GM11168 (cell line): ENCODE measurements around the gene BARHL1.

Experiments
- in situ Hi-C: fragments of 300-500 bp; cut with MboI; formaldehyde crosslinking; loops from one replicate; pipeline ENCODE4 v1.12.0; 2022; ENCODE audit warnings: low sequenced_read_pairs; ENCODE audit not compliant: unreplicated experiment

Gene BARHL1

DNA sequence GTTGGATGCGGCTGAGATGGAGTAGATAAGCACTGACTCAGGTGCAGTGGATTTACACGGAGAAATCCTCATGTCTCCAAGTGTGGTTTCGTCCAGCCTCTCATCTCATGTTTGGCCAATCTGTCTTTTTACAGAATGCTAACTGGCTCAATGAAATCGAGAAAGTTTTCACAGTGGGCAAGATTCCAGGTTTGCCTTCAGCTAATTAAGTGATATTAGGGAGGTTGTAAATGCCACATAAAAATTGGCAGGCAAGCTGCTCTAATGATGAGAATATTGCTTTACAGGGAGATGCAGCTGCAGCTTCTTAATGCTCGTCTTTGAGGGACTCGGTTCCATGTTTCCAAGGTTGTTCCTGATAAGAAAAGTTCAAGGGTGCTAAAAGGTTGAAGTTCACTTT lies 23.7 kb downstream of the BARHL1 start:
- in situ Hi-C loops = no loop called here

DNA sequence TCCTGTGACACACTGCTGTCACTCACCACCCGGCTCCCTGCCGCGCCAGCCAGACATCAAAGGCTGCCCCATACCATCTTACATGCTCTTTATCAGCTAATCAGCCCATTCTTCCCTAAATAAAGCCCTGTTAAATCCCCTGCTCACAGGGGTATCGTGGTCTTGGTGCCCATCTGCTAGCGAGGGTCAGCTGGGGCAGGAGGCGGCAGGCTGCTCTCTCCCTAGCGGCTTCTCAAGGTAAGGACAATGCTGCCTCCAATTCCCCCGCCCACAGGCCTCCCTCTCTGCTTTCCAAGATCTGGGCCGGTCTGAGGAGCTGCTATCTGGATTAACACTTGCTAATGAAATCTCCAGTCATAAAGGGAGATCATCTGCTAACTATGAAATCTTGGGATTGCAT lies 26.8 kb downstream of the BARHL1 start:
- in situ Hi-C loops = no loop called here

DNA sequence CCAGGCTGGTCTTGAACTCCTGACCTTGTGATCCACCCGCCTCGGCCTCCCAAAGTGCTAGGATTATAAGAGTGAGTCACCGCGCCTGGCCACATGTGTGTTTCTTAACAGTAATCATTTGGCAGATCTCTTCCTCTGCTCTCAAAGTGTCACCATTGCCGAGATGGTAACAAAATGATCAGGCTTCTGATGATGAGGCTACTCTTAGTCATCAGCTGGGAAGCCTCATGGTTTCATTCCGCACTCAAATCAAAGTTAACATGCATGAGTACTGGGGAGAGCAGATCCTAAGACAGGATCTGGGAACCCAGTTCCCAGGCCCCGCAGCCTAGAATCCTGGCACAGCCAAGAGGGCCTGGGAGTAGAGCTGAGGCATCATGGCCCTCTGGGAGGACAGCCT lies 27.4 kb downstream of the BARHL1 start:
- in situ Hi-C loops = no loop called here

DNA sequence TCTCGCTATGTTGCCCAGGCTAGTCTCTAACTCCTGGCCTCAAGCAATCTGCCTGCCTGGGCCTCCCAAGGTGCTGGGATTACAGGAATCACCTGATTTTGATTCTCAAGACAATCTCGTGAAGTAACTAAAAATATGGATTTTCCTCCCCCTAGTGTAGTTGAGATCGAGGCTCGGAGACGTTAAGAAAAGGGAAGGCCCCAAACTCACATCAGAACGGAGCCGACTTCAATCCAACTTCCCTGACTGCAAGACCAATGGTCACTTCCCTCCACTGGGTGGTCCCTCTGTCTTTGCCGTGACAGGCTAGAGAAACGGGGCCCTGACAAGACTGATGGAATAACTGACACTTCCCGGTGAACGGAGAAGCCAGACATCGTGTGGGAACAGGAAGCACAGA lies 28.3 kb downstream of the BARHL1 start:
- in situ Hi-C loops = no loop called here

DNA sequence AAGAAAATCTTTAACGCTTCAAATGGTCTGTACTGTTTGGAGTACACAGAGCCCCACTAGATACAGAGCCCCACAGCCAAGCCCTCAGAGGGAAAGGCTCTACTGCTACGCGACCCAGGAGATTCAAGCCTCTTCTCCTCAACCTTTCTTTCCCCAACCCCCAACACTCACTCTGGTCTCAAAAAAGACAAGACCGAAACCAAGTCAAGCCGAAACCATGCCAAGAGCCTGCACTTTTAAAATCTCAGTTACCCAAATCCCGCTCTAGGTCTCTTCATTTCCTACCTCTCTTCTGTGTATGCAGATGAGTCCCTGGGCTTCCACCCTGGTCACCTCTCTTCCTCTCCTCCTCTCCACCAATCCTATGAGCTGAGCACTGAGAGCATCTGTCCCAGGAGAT lies 31.9 kb downstream of the BARHL1 start:
- in situ Hi-C loops = no loop called here

DNA sequence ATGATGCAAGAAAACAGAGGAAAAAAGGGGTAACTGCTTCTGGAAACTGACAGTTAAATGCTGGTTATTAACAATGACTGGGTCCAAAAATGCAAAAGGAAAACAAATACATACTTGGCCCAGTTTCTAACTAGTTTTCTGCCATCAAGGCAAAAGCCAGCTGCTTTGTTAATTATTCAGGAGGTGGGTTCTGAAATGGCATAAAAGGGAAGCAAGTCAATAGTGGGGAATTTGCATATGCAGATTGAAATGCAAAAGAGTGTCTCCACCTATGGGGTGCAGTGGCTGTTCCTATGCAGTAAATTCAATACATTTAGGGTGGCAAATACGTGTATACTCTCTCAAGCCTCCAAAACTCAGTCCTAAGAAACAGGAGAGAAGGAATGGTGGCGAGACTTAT lies 33.4 kb downstream of the BARHL1 start:
- in situ Hi-C loops = no loop called here

DNA sequence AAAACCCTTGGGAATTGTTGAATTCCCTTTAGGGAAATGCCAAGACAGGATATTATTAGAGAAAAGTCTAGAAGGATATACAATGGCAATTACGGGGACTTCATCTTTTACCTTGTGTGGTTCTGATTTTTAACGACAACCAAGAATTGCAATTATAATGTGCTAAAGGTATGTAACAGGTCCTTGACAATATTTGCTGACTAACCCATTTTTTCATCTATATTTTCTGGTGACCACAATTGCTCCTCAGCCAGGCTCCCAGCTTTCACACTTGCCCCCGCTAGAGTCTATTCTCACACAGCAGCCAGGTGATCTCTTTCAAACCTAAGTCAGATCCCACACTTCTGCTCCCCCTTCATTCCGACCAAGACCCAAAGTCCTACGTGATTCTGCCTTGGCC lies 34.3 kb downstream of the BARHL1 start:
- in situ Hi-C loops = no loop called here

DNA sequence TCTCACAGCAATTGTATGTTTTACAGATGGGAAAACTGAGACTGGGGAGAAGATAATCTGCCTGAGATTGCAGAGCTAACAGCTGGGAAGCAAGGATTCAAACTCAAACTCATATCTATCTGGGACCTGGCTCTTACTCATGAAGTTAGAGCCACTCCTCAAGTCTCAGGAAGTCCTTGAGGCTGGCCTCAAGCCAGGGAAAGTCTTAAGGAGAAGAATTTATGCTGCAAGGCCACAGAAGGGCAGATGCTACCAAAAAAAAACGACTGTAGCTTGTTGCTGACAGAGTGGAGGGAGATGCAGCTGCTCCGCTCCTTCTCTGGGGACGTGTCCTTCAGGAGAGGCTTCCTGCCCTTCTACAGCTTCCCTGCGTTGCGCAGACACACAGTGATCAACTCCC lies 39.8 kb downstream of the BARHL1 start:
- in situ Hi-C loops = no loop called here

DNA sequence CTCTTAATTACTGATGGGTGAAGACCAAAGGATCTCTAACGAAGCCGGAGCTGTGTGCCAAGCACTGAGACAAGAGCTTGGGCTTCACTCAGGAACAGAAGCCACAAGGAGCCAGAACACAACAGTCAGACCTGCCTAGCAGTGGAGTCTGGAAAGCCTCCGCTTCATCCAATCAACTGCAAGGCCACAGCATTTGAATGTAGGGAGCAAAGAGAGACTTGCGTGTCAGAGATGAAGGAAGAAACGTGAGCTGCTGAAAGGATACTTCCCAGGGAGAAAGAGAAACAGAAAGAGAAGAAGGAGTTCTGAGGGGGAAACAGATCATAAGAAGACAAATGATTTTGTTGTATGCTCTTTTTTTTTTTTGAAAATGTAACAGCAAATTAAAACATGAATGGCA lies 43.9 kb downstream of the BARHL1 start:
- in situ Hi-C loops = no loop called here

DNA sequence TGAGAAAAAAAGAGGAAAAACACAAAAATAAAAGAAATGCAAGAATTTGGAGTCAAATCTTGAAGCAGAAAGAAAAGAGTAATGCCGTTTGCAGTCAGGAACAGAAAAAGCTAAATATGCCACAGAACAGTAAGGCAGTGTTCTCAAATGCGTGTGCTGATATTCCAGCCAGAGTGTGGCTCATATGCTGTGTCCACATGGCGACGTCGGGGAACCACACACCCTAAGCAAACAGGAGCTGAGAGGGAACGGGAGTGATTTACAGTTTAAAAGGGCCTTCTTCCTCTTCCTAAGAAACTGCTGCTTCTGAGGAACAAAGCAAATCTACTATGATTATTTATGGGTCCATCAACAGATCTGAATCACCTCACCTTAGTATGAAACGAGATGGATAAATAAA lies 44.7 kb downstream of the BARHL1 start:
- in situ Hi-C loops = no loop called here

DNA sequence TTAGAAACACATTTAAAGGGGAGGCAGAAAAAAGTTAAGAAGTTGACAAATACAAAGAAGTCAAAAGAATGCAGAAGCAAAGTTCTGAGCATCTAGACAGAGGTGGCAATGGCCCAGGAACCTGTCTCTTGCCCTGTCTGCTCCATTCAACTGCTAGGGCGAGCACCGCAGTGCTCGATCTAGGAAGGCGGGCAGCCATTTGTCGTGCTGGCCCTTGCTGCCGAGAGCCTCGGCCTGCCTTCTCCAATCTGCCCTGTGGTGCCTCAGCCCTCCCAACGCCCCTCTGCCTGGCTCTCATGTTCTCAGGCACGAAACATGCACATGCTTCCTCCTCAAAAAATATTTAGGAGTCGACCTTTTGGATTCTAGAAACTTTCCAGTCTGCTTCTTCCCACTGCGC lies 45.2 kb downstream of the BARHL1 start:
- in situ Hi-C loops = no loop called here

DNA sequence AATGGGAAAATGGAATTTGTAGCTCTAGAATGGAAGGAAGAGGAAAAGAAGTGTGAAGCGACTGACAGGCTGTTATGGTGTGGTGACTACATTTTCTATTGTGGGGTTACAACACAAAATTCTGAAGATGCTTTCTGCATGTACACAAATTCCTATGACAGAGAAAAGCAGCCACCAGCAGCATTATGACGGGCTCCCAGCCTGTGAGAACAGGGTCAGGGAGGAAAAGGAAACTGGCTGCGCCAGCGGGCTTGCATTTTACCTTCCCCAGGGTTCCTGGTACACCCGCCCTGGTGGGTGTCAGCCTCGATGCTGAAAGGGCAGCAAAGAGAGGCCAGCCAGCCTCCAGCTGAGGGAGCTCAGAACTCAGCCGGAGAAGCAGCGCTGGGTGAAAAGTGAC lies 46.3 kb downstream of the BARHL1 start:
- in situ Hi-C loops = no loop called here

DNA sequence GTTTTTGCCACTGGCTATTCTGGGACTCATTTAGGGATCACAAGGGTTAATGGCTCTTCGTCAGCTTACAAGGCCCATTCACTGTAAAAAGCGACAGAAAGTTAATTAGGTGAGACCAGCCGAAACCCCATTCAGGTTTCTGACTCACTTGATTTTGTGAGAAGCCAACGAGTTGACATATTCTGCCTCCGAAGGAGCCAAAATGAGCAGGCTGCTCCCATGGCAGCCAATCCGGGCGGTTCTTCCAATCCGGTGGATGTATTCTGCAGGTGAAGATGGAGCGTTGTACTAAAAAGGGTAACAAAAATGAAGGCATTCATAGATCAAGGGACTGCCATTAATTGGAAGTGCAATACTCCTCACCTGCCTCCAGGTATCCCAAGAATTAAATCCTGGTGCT lies 47.7 kb downstream of the BARHL1 start:
- in situ Hi-C loops = no loop called here

DNA sequence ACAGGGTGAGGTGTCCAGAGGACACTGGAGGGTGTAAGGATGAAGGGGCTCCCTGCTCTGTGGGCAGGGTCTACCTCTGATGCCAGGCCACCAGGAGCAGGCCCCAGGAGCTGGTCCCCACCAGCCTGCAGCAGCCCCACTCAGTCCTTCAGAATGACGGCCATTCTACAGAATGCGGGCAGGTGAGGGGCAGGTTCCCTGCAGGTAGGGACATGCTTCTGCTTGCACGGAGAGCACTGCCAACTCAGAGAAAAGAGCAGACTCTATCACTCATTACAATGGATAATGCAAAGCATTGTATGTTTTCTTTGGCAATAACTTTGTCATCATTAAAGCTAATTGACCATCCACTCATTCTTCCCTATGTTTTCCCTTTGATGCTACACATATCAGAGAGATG lies 48.4 kb downstream of the BARHL1 start:
- in situ Hi-C loops = no loop called here

DNA sequence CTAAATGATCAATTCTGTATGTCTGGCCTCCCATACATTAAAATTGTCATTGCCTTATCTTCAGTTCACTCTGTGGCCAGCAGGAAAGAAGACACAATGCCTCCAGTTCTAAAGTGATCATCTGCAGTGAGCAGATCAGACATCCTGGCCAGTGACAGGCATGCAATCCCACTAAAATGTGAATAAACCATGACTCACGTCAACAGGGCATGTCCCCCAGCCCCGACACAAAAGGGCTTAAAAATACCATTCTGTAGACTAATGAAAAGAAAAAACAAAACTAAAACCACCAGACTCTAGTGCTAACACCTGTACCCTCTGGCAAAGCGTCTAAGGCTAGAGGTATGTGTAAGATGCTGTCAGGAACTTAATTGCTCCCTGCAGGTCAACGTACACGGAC lies 48.9 kb downstream of the BARHL1 start:
- in situ Hi-C loops = no loop called here

DNA sequence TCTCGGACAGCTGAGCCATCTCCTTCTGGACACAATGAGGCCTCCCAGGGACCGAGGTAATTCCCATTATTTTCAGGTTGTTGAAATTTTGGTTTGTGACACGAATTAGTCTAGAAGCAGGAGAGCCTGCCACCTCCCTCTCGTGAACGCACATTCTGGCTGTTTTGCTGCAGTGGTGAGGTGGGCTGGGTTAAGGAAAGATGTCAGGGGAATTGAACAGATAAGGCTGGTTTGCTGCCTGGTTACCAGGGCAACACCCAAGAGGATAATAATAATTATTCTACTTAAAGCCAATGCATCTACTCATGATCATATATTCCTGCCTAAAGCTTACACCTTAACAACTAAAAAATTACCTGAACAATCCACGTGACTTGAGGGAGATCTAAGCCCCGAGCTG lies 49.3 kb downstream of the BARHL1 start:
- in situ Hi-C loops = no loop called here

DNA sequence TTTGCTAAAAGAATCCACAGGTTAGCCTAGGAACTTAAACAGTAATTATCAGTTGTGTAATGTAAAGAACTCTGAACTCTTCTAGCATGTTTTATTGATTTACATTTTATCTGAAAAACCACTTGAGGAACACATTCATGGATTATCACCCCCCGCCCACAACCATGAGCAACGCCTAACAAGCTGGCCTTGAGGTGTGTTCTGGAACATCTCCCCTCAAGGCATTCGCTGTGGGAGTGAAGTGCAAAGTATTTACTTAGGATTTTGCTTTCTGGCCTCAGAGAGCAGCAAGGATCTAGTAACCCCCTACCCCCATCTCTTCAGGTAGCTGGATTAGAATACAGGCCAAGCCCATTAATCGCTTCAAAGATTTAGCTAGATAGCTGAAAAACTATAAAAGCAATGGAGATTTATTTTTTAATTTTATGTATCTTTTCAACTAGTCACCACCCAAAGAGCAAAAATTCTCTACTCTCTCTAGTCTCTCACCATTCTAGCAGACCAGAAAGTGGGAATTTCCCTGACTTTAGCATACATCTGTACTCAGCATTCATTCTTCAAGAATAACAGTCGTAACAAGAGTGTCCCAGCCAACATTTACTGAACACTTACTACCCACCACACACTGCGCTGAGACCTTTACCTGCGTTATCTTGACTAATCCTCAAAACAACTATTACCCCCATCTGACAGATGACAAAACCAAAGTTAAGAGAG lies 50.2 kb downstream of the BARHL1 start:
- in situ Hi-C loops = no loop called here

DNA sequence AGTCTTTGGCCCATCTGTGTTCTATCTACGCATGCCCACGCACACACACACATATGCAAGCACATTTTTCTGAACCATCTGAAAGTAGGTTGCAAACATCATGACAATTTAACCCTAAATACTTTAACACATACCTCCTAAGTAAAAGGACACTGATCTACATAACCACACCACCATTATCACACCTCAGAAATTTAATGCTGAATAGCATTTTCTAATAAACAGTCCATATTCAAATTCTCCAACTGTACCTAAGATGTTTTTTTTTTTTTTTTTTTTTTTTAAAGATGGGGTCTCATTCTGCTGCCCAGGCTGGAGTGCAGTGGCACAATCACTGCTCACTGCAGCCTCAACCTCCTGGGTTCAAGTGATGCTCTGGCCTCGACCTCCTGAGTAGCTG lies 51.9 kb downstream of the BARHL1 start:
- in situ Hi-C loops = no loop called here

DNA sequence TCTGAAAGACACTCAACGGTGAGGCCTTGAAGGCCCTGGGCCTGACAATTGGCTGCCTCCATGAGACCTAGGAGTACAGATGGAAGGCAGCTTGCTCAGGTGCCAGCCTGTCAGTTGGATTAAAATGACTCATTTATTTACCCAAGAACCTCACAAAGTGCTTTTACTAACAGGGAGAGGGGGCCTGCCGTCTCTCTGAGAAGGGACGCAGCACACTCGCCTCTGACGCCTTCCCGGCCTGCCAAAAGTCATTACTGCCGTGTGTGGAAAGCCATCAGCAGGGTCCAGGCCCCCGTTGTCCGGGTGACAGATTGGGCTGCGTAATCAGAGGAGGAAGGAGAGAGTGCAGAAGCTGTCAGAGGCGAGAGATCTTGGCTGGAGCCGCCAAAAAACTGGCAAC lies 54.9 kb downstream of the BARHL1 start:
- in situ Hi-C loops = no loop called here

DNA sequence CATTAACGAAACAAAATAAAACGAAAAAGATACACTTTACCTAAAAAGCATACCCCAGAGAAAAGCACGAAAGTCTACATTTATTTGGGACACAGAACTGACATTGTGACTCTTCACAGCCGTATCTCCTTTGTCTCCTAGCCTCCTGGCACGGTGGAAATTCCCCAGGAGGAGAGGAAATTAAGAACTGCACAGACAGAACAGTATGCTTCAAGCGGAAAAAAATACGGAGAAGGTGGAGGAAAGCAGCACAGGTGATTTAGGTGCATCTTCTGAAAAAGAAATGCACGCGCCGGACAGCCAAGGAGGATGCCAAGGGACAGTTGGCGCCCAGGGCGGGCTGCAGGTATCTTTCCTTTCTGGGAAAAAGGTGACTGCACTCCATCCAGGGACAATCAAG lies 55.4 kb downstream of the BARHL1 start:
- in situ Hi-C loops = no loop called here

DNA sequence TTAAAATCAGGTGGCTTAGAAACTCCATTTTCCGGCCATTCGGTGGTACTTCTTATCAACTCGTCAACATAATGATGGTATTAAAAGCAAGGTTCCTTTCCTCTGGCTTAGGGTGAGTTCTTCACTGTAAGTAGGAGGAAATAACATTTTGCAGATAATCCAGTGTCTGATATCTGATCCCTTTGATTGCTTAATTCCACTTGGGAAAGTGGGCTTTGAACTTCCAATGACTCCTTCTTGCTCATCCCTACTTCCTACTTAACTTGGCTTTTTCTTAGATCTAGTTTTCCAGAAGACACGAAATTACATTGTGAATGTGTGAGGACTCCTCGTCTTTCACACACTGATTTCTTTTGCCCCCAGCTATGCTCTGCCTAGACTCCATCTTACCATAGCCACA lies 55.8 kb downstream of the BARHL1 start:
- in situ Hi-C loops = no loop called here

DNA sequence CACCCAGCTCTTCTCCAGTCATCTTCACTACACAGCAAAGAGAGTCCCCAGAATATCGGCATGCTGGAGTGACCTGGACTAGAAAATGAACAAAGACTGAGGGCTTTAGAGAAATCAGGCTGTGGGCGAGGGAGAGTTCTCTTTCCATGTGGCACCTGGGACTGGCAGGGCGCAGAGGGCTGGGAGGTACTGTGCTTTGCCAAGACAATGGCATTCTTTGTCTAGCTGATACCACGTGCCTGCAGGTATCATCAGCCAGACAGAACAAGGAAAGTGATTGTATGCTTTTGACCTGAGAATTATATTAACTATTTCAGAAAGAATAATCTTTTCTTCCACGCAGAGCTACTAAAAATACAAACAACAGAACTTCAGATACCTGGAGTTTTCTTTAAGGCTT lies 56.9 kb downstream of the BARHL1 start:
- in situ Hi-C loops = no loop called here
